ENCODE results near the gene HIVEP3.

- TF ChIP-seq, protein P1, sequence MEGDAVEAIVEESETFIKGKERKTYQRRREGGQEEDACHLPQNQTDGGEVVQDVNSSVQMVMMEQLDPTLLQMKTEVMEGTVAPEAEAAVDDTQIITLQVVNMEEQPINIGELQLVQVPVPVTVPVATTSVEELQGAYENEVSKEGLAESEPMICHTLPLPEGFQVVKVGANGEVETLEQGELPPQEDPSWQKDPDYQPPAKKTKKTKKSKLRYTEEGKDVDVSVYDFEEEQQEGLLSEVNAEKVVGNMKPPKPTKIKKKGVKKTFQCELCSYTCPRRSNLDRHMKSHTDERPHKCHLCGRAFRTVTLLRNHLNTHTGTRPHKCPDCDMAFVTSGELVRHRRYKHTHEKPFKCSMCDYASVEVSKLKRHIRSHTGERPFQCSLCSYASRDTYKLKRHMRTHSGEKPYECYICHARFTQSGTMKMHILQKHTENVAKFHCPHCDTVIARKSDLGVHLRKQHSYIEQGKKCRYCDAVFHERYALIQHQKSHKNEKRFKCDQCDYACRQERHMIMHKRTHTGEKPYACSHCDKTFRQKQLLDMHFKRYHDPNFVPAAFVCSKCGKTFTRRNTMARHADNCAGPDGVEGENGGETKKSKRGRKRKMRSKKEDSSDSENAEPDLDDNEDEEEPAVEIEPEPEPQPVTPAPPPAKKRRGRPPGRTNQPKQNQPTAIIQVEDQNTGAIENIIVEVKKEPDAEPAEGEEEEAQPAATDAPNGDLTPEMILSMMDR (IDR thresholded peaks at IDR 0.05; ENCODE audit: insufficient read depth, low read length) = no peak
- TF ChIP-seq SPI1 (IDR thresholded peaks at IDR 0.05; ENCODE audit: borderline replicate concordance, low read depth) = no peak
- TF ChIP-seq POLR2AphosphoS5 (IDR thresholded peaks at IDR 0.05; ENCODE audit: low read depth) = no peak
- TF ChIP-seq, protein P2, sequence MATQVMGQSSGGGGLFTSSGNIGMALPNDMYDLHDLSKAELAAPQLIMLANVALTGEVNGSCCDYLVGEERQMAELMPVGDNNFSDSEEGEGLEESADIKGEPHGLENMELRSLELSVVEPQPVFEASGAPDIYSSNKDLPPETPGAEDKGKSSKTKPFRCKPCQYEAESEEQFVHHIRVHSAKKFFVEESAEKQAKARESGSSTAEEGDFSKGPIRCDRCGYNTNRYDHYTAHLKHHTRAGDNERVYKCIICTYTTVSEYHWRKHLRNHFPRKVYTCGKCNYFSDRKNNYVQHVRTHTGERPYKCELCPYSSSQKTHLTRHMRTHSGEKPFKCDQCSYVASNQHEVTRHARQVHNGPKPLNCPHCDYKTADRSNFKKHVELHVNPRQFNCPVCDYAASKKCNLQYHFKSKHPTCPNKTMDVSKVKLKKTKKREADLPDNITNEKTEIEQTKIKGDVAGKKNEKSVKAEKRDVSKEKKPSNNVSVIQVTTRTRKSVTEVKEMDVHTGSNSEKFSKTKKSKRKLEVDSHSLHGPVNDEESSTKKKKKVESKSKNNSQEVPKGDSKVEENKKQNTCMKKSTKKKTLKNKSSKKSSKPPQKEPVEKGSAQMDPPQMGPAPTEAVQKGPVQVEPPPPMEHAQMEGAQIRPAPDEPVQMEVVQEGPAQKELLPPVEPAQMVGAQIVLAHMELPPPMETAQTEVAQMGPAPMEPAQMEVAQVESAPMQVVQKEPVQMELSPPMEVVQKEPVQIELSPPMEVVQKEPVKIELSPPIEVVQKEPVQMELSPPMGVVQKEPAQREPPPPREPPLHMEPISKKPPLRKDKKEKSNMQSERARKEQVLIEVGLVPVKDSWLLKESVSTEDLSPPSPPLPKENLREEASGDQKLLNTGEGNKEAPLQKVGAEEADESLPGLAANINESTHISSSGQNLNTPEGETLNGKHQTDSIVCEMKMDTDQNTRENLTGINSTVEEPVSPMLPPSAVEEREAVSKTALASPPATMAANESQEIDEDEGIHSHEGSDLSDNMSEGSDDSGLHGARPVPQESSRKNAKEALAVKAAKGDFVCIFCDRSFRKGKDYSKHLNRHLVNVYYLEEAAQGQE (IDR thresholded peaks at IDR 0.05; ENCODE audit: insufficient replicate concordance, low read depth) = no peak
Measured at GRCh38 chr1:41894808-41895483, 23.8 kb downstream of the HIVEP3 start.
